ENCODE data around the gene MYL9. TPM values are rescaled to one million over a fixed set of nuclear protein-coding genes. Genes with fewer than 3 reads are reported as not detected.

MYL9 gene
- polyA plus RNA-seq, 2 of the 4 experiments (the other 2 are of a cell fraction) = 2.2 to 29.5 TPM

- WGBS (ENCODE audit: missing lambda C conversion rate) = 91% methylated on average over 23 of the region's 31 CpGs
- TF ChIP-seq POLR2A (IDR thresholded peaks at IDR 0.05; ENCODE audit: low read length) (no peak), FOXS1 (CRISPR knock-in tag; IDR thresholded peaks at IDR 0.05) (no peak), CHD4 (IDR thresholded peaks at IDR 0.05; ENCODE audit: borderline replicate concordance) (no peak), KDM1A (IDR thresholded peaks at IDR 0.05; ENCODE audit: low read depth) (no peak), MAFK (IDR thresholded peaks at IDR 0.05; ENCODE audit: partially characterized antibody) (no peak)
- Histone ChIP-seq H3K4me3 (no peak overlapping the region), H3K4me1 (no peaks in the 10 kb centered on the region), H3K4me2 (no peak overlapping the region), H3K27ac (no peak overlapping the region), H3K9me3 (no peaks in the 10 kb centered on the region)
- POLR2A ChIA-PET = no interaction called here
- CTCF ChIA-PET = interaction anchor here (0.7 kb wide), 1 partner anchor 17 kb away, joined by 6 read pairs; no protein-coding TSS in a partner anchor
- DNase-seq (ENCODE audit: low read depth in 1 of 2, low spot score in 1 of 2) (no peak), FAIRE-seq (no peak), ATAC-seq (no peak)
These were observed 41.4 kb upstream of the MYL9 start for GRCh38 chr20:36499723-36500501.

GRCh38 chr20:36501367-36502006, 39.8 kb upstream of the MYL9 start:
- 81% methylated on average over 3 of the region's 3 CpGs for WGBS (ENCODE audit: missing lambda C conversion rate)
- Histone ChIP-seq H3K4me2 (no peak overlapping the region), H3K4me3 (no peak overlapping the region), H3K4me1 (no peaks in the 10 kb centered on the region), H3K27ac (no peak overlapping the region), H3K9me3 (no peaks in the 10 kb centered on the region)
- no peak for DNase-seq (ENCODE audit: low read depth in 1 of 2, low spot score in 1 of 2)
- no peak for ATAC-seq
- CTCF ChIA-PET = interaction anchor here (1.9 kb wide), 1 partner anchor 104 kb away, joined by 8 read pairs; the partner anchor contains the start of gene RAB5IF
- POLR2A ChIA-PET = no interaction called here
- no peak for TF ChIP-seq GATA3 (IDR thresholded peaks at IDR 0.05; ENCODE audit: borderline replicate concordance)
- no peak for TF ChIP-seq FOSB (CRISPR knock-in tag; IDR thresholded peaks at IDR 0.05)
- TF ChIP-seq HDAC2 (IDR thresholded peaks at IDR 0.05) = no peak
- TF ChIP-seq BHLHE40 (IDR thresholded peaks at IDR 0.05; ENCODE audit: low read depth, low read length) = no peak
- no peak for FAIRE-seq

- FAIRE-seq (no peak), DNase-seq (ENCODE audit: low read depth in 1 of 2, low spot score in 1 of 2) (no peak), ATAC-seq (no peak)
- TF ChIP-seq SREBF2 (IDR thresholded peaks at IDR 0.05) = no peak
- no peak for TF ChIP-seq TFCP2L1 (CRISPR knock-in tag; IDR thresholded peaks at IDR 0.05)
- no peak for TF ChIP-seq HOXA7 (CRISPR knock-in tag; IDR thresholded peaks at IDR 0.05)
- TF ChIP-seq CHD4 (IDR thresholded peaks at IDR 0.05; ENCODE audit: borderline replicate concordance) = no peak
- TF ChIP-seq MYC (IDR thresholded peaks at IDR 0.05; ENCODE audit: borderline replicate concordance, low read length) = no peak
- TF ChIP-seq RCOR1 (IDR thresholded peaks at IDR 0.05; ENCODE audit: low read depth, low read length) = no peak
- no peak for TF ChIP-seq CBX2 (IDR thresholded peaks at IDR 0.05; ENCODE audit: borderline replicate concordance, low read depth)
- TF ChIP-seq JUN (IDR thresholded peaks at IDR 0.05) = no peak
- TF ChIP-seq POLR2A (IDR thresholded peaks at IDR 0.05; ENCODE audit: low read length) = no peak
- CTCF ChIA-PET = no interaction called here
- H3K9me3 ChIP-seq = no peaks in the 10 kb centered on the region
- no peak overlapping the region for H3K4me2 ChIP-seq
- no peak overlapping the region for H3K4me3 ChIP-seq
- POLR2A ChIA-PET = no interaction called here
- WGBS (ENCODE audit: missing lambda C conversion rate) = 88% methylated on average over 4 of the region's 4 CpGs
- H3K27ac ChIP-seq = no peak overlapping the region
- H3K4me1 ChIP-seq = no peaks in the 10 kb centered on the region
These were observed 37.0 kb upstream of the MYL9 start for GRCh38 chr20:36504295-36504694.

- Histone ChIP-seq H3K4me1 (no peaks in the 10 kb centered on the region), H3K27ac (no peak overlapping the region), H3K4me2 (no peak overlapping the region), H3K4me3 (no peak overlapping the region), H3K9me3 (no peaks in the 10 kb centered on the region)
- DNase-seq (ENCODE audit: low read depth in 1 of 2, low spot score in 1 of 2) (peak; percentile 40 to 44), FAIRE-seq (no peak), ATAC-seq (peak; percentile 77 to 87; a peak in 5 of 6 replicates)
- WGBS (ENCODE audit: missing lambda C conversion rate) = 33% methylated on average over 1 of the region's 1 CpG
- CTCF ChIA-PET = interaction anchor here (0.8 to 2.3 kb wide), 10 partner anchors 8 to 303 kb away, joined by 3 to 11 read pairs (median 4); partner anchors contain the start of gene RAB5IF
- POLR2A ChIA-PET = no interaction called here
- TF ChIP-seq, protein P1, sequence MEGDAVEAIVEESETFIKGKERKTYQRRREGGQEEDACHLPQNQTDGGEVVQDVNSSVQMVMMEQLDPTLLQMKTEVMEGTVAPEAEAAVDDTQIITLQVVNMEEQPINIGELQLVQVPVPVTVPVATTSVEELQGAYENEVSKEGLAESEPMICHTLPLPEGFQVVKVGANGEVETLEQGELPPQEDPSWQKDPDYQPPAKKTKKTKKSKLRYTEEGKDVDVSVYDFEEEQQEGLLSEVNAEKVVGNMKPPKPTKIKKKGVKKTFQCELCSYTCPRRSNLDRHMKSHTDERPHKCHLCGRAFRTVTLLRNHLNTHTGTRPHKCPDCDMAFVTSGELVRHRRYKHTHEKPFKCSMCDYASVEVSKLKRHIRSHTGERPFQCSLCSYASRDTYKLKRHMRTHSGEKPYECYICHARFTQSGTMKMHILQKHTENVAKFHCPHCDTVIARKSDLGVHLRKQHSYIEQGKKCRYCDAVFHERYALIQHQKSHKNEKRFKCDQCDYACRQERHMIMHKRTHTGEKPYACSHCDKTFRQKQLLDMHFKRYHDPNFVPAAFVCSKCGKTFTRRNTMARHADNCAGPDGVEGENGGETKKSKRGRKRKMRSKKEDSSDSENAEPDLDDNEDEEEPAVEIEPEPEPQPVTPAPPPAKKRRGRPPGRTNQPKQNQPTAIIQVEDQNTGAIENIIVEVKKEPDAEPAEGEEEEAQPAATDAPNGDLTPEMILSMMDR (IDR thresholded peaks at IDR 0.05) = peak; percentile 46
- TF ChIP-seq HES2 (IDR thresholded peaks at IDR 0.05) = no peak
- no peak for TF ChIP-seq JUNB (IDR thresholded peaks at IDR 0.05)
- peak; percentile 34 to 51; a peak in 3 of 5 replicates for TF ChIP-seq RAD21 (conservative IDR thresholded peaks at IDR 0.05 in 1 of 2, IDR thresholded peaks at IDR 0.05 in 1 of 2)
These were observed 35.1 kb upstream of the MYL9 start for GRCh38 chr20:36506253-36506652.

Measured in A549 (cell line).